Right lobe of liver (tissue), 6 donors: Measurements from ENCODE around the gene EHD3. TPM values are rescaled to one million over a fixed set of nuclear protein-coding genes. Genes with fewer than 3 reads are reported as not detected.

ENCODE experiments used
- ATAC-seq, 4 donors: fragments of 200-7000 bp; cut with Tn5 transposase; one replicate each; pipeline ENCODE4 v1.9.1; 2020; ENCODE audit warnings: mild to moderate bottlenecking in 4 of 4, moderate library complexity in 4 of 4
- DNase-seq, 3 donors: peaks; one replicate each; pipeline ENCODE4 v3.0.0-alpha.2; 2020
- H3K27ac ChIP-seq, 3 donors: fragments of 200-600 bp; one replicate each; pipeline ENCODE4 v1.8.0; 2022
- H3K27me3 ChIP-seq, 2 donors: fragments of 200-600 bp; one replicate each; pipeline ENCODE4 v1.8.0; 2022
- H3K36me3 ChIP-seq, 4 donors: fragments of 200-600 bp; sonication (generic) in 1 of 4; one replicate each; pipeline versions ENCODE4 v1.5.1 to v1.8.0; 2017 to 2022; ENCODE audit warnings: control low read depth in 1 of 4
- H3K4me1 ChIP-seq, 4 donors: fragments of 200-600 bp; sonication (generic) in 1 of 4; one replicate each; pipeline versions ENCODE4 v1.5.1 to v1.8.0; 2017 to 2022; ENCODE audit warnings: control low read depth in 1 of 4
- H3K4me3 ChIP-seq, 3 donors: fragments of 200-600 bp; one replicate each; pipeline ENCODE4 v1.8.0; 2022
- H3K9me3 ChIP-seq, 4 donors: fragments of 200-600 bp; sonication (generic) in 1 of 4; one replicate each; pipeline versions ENCODE4 v1.5.1 to v1.8.0; 2017 to 2022; ENCODE audit warnings: control low read depth in 1 of 4
- CTCF ChIP-seq, 4 donors: fragments of 200-600 bp in 3 of 4; fragments of 450-650 bp in 1 of 4; IDR thresholded peaks; one replicate each; pipeline versions ENCODE4 v1.5.1 to v1.8.0; 2016 to 2022; ENCODE audit warnings: antibody characterized with exemption in 4 of 4, mild to moderate bottlenecking in 2 of 4
- POLR2A ChIP-seq: fragments of 450-650 bp; IDR thresholded peaks from one replicate; pipeline ENCODE4 v1.6.1; 2017; ENCODE audit warnings: antibody characterized with exemption, mild to moderate bottlenecking
- WGBS: methylation state at CpG from one replicate; pipeline ENCODE4 v1.1.6; 2018; ENCODE audit warnings: low coverage, low lambda C conversion rate; ENCODE audit not compliant: insufficient coverage; ENCODE audit errors: missing lambda C conversion rate; 5-methylcytosine and 5-hydroxymethylcytosine counted together
- intact Hi-C, 2 donors: fragments of 100-400 bp; cut with DNase I; formaldehyde crosslinking; loops; one replicate each; pipeline versions ENCODE4 v1.11.2 to v1.14.1; 2022
- total RNA-seq, 6 experiments: library from RNA; depleted of rRNA in 2 of 6; stranded (reverse); fragments of >200 nt in 2 of 6; fragmentation: NEBNext Ultra II Directional in 3 of 6; extraction: Animal tissue kit (Norgen Biotek cat#: 25700) in 3 of 6; gene quantifications; one replicate each; pipeline versions ENCODE4 v1.1.0 to v1.2.4, GENCODE V29; 2016 to 2023
- donor health status: DM: no; HTN: yes; CAD: no.
- donor health status: DM: no; HTN: no; CAD: no.
- donor health status: DM: no; HTN: no; CAD: no.
- donor health status: DM: no; HTN: yes; CAD: no.
- donor health status: DM: no; HTN: yes; CAD: no.

EHD3 gene
- total RNA-seq, 6 experiments from 2014 or later = 4.0 to 10.6 (median 7.6) TPM

DNA sequence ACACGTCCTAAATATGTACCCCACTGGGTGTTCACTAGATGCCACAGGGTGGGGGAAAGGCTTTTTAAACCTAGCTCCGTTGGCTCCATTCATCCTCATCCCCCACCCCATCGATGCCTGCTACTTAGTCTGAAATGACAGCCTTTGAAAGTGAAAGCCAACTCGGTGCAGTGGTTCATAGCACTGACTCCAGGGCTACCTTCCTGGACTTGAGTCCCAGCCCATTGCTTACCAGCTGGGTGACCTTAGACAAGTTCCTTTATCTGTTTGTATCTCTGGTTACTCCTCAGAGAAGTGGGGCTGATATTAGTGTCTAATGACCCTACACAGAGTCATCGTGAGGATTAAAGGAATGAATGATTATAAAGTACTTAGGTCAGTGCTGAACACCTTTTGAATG lies 24.4 kb downstream of the EHD3 start:
- intact Hi-C loops = no loop called here
- H3K27ac ChIP-seq = no peak overlapping the region
- WGBS = 66% methylated on average over 4 of the region's 5 CpGs

DNA sequence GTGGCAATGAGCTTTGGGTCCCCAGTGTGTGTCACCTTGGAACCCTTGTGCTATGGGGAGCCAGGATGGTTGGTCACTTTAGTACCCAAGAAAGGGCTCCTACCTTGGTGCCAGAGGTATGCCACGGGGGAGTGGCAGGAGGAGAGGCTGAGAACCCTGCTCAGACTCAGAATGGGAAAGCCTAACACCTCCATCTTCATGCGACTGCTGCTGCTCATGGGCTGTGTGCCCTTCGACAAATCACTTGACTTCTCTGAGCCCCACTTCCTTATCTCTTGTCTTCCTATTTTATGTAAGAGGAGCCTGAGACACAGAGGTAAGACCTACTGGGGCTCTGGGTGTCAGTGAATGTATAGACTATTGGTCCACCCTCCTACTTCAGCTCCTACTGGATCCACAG lies 25.1 kb downstream of the EHD3 start:
- Histone ChIP-seq H3K4me1 (no peaks in the 10 kb centered on the region), H3K4me3 (no peak overlapping the region), H3K9me3 (no peaks in the 10 kb centered on the region), H3K27ac (no peak overlapping the region), H3K27me3 (no peaks in the 10 kb centered on the region), H3K36me3 (no peaks in the 10 kb centered on the region)
- 60% methylated on average over 1 of the region's 3 CpGs for WGBS
- intact Hi-C loops = no loop called here
- TF ChIP-seq POLR2A (no peak), CTCF (IDR thresholded peaks at IDR 0.05) (no peak)
- no peak for DNase-seq
- no peak for ATAC-seq

More for the DNA sequence above, 24.4 kb downstream of the EHD3 start:
- TF ChIP-seq CTCF (IDR thresholded peaks at IDR 0.05) = no peak
- TF ChIP-seq POLR2A = no peak
- DNase-seq (no peak), ATAC-seq (no peak)
- Histone ChIP-seq H3K36me3 (no peaks in the 10 kb centered on the region), H3K4me1 (no peaks in the 10 kb centered on the region), H3K9me3 (no peaks in the 10 kb centered on the region), H3K27me3 (no peaks in the 10 kb centered on the region), H3K4me3 (no peak overlapping the region)

DNA sequence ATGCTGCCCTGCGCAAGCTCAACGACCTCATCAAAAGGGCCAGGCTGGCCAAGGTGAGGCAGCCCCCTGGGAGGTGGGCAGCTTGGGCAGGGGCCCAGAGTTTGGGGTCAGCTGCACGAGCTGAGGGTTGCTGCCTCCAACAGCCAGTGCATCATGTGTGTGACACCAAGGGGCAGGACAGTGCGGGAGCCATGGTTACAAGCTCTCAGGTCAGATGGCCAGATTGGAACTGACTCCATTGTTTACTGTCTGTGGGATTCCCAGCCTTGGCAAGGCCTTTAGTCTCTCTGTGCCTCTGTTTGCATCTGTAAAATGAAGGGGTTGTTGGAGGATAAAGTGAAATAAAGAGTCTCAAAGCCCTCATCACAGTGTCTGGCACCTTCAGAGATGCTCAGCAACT lies 26.9 kb downstream of the EHD3 start:
- WGBS = 100% methylated on average over 1 of the region's 4 CpGs
- Histone ChIP-seq H3K27ac (no peak overlapping the region), H3K4me3 (no peak overlapping the region), H3K27me3 (no peaks in the 10 kb centered on the region), H3K9me3 (no peaks in the 10 kb centered on the region), H3K4me1 (no peaks in the 10 kb centered on the region), H3K36me3 (no peaks in the 10 kb centered on the region)
- intact Hi-C loops = no loop called here
- TF ChIP-seq POLR2A (no peak), CTCF (IDR thresholded peaks at IDR 0.05) (no peak)
- DNase-seq (no peak), ATAC-seq (no peak)

DNA sequence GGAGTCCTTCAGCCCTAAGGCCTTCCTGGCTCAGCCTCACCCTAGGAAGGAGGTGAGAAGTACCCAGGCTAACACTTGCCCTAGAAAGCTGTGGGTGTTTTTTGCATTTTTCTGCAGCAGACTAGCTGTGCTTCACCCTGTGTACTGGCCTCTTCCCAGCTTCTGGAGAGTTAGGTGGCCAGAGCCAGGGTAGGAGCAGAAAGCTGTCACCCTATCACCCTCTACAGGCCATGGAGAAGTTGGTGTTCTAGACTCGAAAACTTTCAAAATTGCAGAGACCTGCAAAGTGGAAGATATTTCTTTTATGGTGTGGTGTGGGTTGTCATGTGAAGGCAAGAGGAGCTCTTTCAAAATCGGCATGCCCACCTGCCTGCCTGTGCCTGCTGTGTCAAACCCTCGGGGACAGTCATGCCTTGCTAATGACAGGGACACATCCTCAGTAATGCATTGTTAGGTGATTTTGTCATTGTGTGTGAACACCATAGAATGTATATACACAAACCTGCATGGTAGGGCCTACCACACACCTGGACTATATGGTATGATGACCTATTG lies 29.8 kb downstream of the EHD3 start:
- 73% methylated on average over 3 of the region's 3 CpGs for WGBS
- DNase-seq (no peak), ATAC-seq (peak in 2 of 4 donors; percentile 12 to 18)
- Histone ChIP-seq H3K36me3 (no peaks in the 10 kb centered on the region), H3K27me3 (no peaks in the 10 kb centered on the region), H3K4me3 (no peak overlapping the region), H3K4me1 (no peaks in the 10 kb centered on the region), H3K9me3 (no peaks in the 10 kb centered on the region), H3K27ac (no peak overlapping the region)
- intact Hi-C loops = no loop called here
- TF ChIP-seq POLR2A = no peak
- TF ChIP-seq CTCF (IDR thresholded peaks at IDR 0.05) = no peak

- ATAC-seq (no peak), DNase-seq (no peak)
- Histone ChIP-seq H3K9me3 (no peaks in the 10 kb centered on the region), H3K27me3 (no peaks in the 10 kb centered on the region), H3K36me3 (no peaks in the 10 kb centered on the region), H3K4me3 (no peak overlapping the region), H3K4me1 (no peaks in the 10 kb centered on the region), H3K27ac (no peak overlapping the region)
- intact Hi-C loops = no loop called here
- TF ChIP-seq POLR2A = no peak
- TF ChIP-seq CTCF (IDR thresholded peaks at IDR 0.05) = no peak
- 92% methylated on average over 6 of the region's 6 CpGs for WGBS
Measured at GRCh38 chr2:31265234-31265633, 31.3 kb downstream of the EHD3 start.
